Neuronal stem cell (in vitro differentiated cells): ENCODE data around the gene EHHADH.
"Not testable (repeated sequence)": the region's sequence is repeated elsewhere in the genome, so short reads cannot be mapped to it uniquely, and the experiment has no call there.

Experiments
- DNase-seq: peaks from one replicate; pipeline ENCODE4 v3.0.0-alpha.2; 2013; ENCODE audit warnings: low spot score
- H2AFZ ChIP-seq: one replicate; pipeline ENCODE4 v1.6.1; 2013; ENCODE audit warnings: mild to moderate bottlenecking, low read length, inconsistent platforms
- H2AK5ac ChIP-seq: 2 replicates; pipeline ENCODE4 v1.6.1; 2013; ENCODE audit warnings: low read depth, mild to moderate bottlenecking, inconsistent platforms, low read length, moderate library complexity, mixed read lengths
- H2BK120ac ChIP-seq: 2 replicates; pipeline ENCODE4 v1.6.1; 2013; ENCODE audit warnings: low read depth, mild to moderate bottlenecking, inconsistent platforms, low read length, moderate library complexity, mixed read lengths
- H2BK12ac ChIP-seq: one replicate; pipeline ENCODE4 v1.6.1; 2013; ENCODE audit warnings: low read length, inconsistent platforms
- H2BK15ac ChIP-seq: 2 replicates; pipeline ENCODE4 v1.6.1; 2013; ENCODE audit warnings: mild to moderate bottlenecking, low read length, inconsistent platforms, mixed read lengths
- H2BK5ac ChIP-seq: one replicate; pipeline ENCODE4 v1.6.1; 2013; ENCODE audit warnings: inconsistent platforms, mild to moderate bottlenecking, low read length, moderate library complexity
- H3K14ac ChIP-seq: one replicate; pipeline ENCODE4 v1.6.1; 2013; ENCODE audit warnings: low read length, inconsistent platforms
- H3K18ac ChIP-seq: 2 replicates; pipeline ENCODE4 v1.6.1; 2013; ENCODE audit warnings: low read length, inconsistent platforms
- H3K23ac ChIP-seq: 2 replicates; pipeline ENCODE4 v1.6.1; 2013; ENCODE audit warnings: low read depth, mild to moderate bottlenecking, mixed read lengths, low read length, inconsistent platforms; ENCODE audit not compliant: poor library complexity
- H3K27ac ChIP-seq: replicated peaks from 3 replicates; pipeline ENCODE4 v1.5.1; 2013; ENCODE audit warnings: low read length, inconsistent platforms
- H3K27me3 ChIP-seq, 3 experiments: 2 replicates each; pipeline ENCODE4 v1.6.1; 2013; ENCODE audit warnings: low read length in 3 of 3, mild to moderate bottlenecking in 2 of 3, inconsistent platforms in 1 of 3, low read depth in 1 of 3, mixed read lengths in 1 of 3, moderate library complexity in 1 of 3; ENCODE audit not compliant: control insufficient read depth in 3 of 3, insufficient read depth in 3 of 3
- H3K36me3 ChIP-seq, 2 donors: replicated peaks in 1 of 2; 2 replicates each; pipeline ENCODE4 v1.6.1; 2013; ENCODE audit warnings: low read length in 2 of 2; ENCODE audit not compliant: control insufficient read depth in 2 of 2, insufficient read depth in 2 of 2
- H3K4ac ChIP-seq: 2 replicates; pipeline ENCODE4 v1.6.1; 2013; ENCODE audit warnings: inconsistent platforms, mild to moderate bottlenecking, low read length, moderate library complexity
- H3K4me1 ChIP-seq, 2 donors: 1 replicate in 1 of 2; 2 replicates in 1 of 2; pipeline ENCODE4 v1.6.1; 2013; ENCODE audit warnings: low read length in 2 of 2, low read depth in 1 of 2; ENCODE audit not compliant: control insufficient read depth in 2 of 2, insufficient read depth in 1 of 2
- H3K4me2 ChIP-seq: one replicate; pipeline ENCODE4 v1.6.1; 2013; ENCODE audit warnings: mild to moderate bottlenecking, low read length, inconsistent platforms; ENCODE audit not compliant: insufficient read depth, poor library complexity, severe bottlenecking
- H3K4me3 ChIP-seq, 2 donors: 2 replicates each; pipeline ENCODE4 v1.5.1; 2013; ENCODE audit warnings: low read length in 2 of 2, mild to moderate bottlenecking in 2 of 2, inconsistent platforms in 1 of 2, moderate library complexity in 1 of 2
- H3K79me1 ChIP-seq: one replicate; pipeline ENCODE4 v1.6.1; 2013; ENCODE audit warnings: low read depth, mild to moderate bottlenecking, inconsistent platforms, low read length, moderate library complexity
- H3K9ac ChIP-seq: one replicate; pipeline ENCODE4 v1.6.1; 2013; ENCODE audit warnings: mild to moderate bottlenecking, low read depth, low read length, inconsistent platforms; ENCODE audit not compliant: poor library complexity
- H3K9me3 ChIP-seq, 2 donors: replicated peaks in 1 of 2; 2 replicates each; pipeline versions ENCODE3 to v1.6.1; 2013; ENCODE audit warnings: low read length in 2 of 2, mild to moderate bottlenecking in 2 of 2, inconsistent platforms in 1 of 2, low read depth in 1 of 2, mixed read lengths in 1 of 2, moderate library complexity in 1 of 2; ENCODE audit not compliant: control insufficient read depth in 2 of 2, insufficient read depth in 1 of 2
- H4K8ac ChIP-seq: one replicate; pipeline ENCODE4 v1.6.1; 2013; ENCODE audit warnings: low read depth, mild to moderate bottlenecking, inconsistent platforms, low read length, moderate library complexity
- H4K91ac ChIP-seq: one replicate; pipeline ENCODE4 v1.6.1; 2013; ENCODE audit warnings: low read length, low read depth, mild to moderate bottlenecking, inconsistent platforms; ENCODE audit not compliant: poor library complexity
- WGBS, 2 donors: extraction: QIAGEN DNeasy Blood & Tissue Kit; methylation state at CpG; one replicate each; pipeline ENCODE4 v1.1.7; 2013; ENCODE audit warnings: missing lambda C conversion rate in 2 of 2, mixed read lengths in 1 of 2; ENCODE audit not compliant: insufficient read length in 2 of 2, insufficient replicate concordance in 1 of 2; ENCODE audit errors: extremely low coverage in 2 of 2; 5-methylcytosine and 5-hydroxymethylcytosine counted together

EHHADH gene

GRCh38 chr3:185236969-185237368 lies 16.9 kb downstream of the EHHADH start:
- Histone ChIP-seq H3K4me2 (no peak overlapping the region), H3K23ac (no peak overlapping the region), H2BK15ac (no peak overlapping the region), H2AFZ (no peak overlapping the region), H2BK120ac (no peak overlapping the region), H3K4ac (no peak overlapping the region), H3K79me1 (no peaks in the 10 kb centered on the region), H3K9me3 (peaks cover 0 to 7% of the 10 kb centered on the region in 2 donors), H3K4me3 (no peak overlapping the region), H3K9ac (no peak overlapping the region), H3K18ac (no peak overlapping the region), H3K27ac (no peak overlapping the region), H4K91ac (no peak overlapping the region), H2BK12ac (no peak overlapping the region), H2AK5ac (no peak overlapping the region), H3K27me3 (no peaks in the 10 kb centered on the region), H3K14ac (no peak overlapping the region), H3K36me3 (peaks cover 0 to 2% of the 10 kb centered on the region in 2 donors), H3K4me1 (no peaks in the 10 kb centered on the region), H4K8ac (no peak overlapping the region), H2BK5ac (no peak overlapping the region)
- DNase-seq: no peak

GRCh38 chr3:185233328-185233727 lies 20.5 kb downstream of the EHHADH start:
- Histone ChIP-seq H2BK12ac (no peak overlapping the region), H2BK120ac (no peak overlapping the region), H3K18ac (no peak overlapping the region), H3K9me3 (peaks cover 0 to 7% of the 10 kb centered on the region in 2 donors), H3K36me3 (peaks cover 0 to 2% of the 10 kb centered on the region in 2 donors), H3K4me3 (no peak overlapping the region), H3K4ac (no peak overlapping the region), H3K23ac (no peak overlapping the region), H3K9ac (no peak overlapping the region), H4K8ac (no peak overlapping the region), H2AK5ac (no peak overlapping the region), H3K27me3 (no peaks in the 10 kb centered on the region), H3K14ac (no peak overlapping the region), H4K91ac (no peak overlapping the region), H3K4me1 (no peaks in the 10 kb centered on the region), H3K4me2 (no peak overlapping the region), H2BK15ac (no peak overlapping the region), H2BK5ac (no peak overlapping the region), H3K79me1 (no peaks in the 10 kb centered on the region), H3K27ac (no peak overlapping the region), H2AFZ (no peak overlapping the region)
- no peak for DNase-seq
- WGBS, 2 donors: no CpG with 5 or more reads among the region's 2 CpGs

- not testable (repeated sequence) for H3K4me1 ChIP-seq, H3K18ac ChIP-seq, H3K4ac ChIP-seq, H2BK120ac ChIP-seq, H3K9ac ChIP-seq, H3K79me1 ChIP-seq, H3K27me3 ChIP-seq, H3K36me3 ChIP-seq, H3K23ac ChIP-seq, H3K4me3 ChIP-seq, H2AK5ac ChIP-seq, H4K91ac ChIP-seq, H3K9me3 ChIP-seq, H3K27ac ChIP-seq, H3K14ac ChIP-seq, H2AFZ ChIP-seq, H2BK12ac ChIP-seq, H4K8ac ChIP-seq, H2BK15ac ChIP-seq, H2BK5ac ChIP-seq, DNase-seq, H3K4me2 ChIP-seq
- WGBS, 2 donors: no CpG with 5 or more reads among the region's 1 CpG
These were observed 27.3 kb downstream of the EHHADH start for GRCh38 chr3:185226526-185226925.

DNA sequence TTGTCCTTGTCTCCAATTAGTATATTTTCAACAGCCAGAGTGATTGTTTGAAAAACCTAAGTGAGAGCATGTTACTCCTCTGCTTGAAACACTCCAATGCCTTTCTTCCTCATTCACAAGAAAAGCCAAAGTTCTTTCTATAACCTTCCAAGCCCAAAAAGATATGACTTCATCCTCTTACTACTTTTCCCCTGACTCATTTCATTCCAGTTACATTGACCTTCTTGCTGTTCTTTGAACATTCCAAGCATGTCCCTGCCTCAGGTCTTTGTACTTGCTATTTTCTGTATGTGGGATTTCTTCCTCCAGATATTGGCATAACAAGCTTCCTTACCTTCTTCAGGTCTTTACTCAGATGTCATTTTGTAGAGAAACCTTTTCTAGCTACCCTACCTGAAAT lies 28.3 kb downstream of the EHHADH start:
- no peaks in the 10 kb centered on the region for H3K4me1 ChIP-seq
- H3K9ac ChIP-seq: no peak overlapping the region
- H3K9me3 ChIP-seq: no peaks in the 10 kb centered on the region
- no peak for DNase-seq
- no peaks in the 10 kb centered on the region for H3K79me1 ChIP-seq
- H3K4ac ChIP-seq: no peak overlapping the region
- no peak overlapping the region for H4K91ac ChIP-seq
- no peaks in the 10 kb centered on the region for H3K27me3 ChIP-seq
- no peak overlapping the region for H2BK120ac ChIP-seq
- no peak overlapping the region for H2BK12ac ChIP-seq
- no peak overlapping the region for H3K4me2 ChIP-seq
- no peak overlapping the region for H4K8ac ChIP-seq
- no peak overlapping the region for H2AK5ac ChIP-seq
- no peak overlapping the region for H2BK5ac ChIP-seq
- no peak overlapping the region for H3K18ac ChIP-seq
- H3K27ac ChIP-seq: no peak overlapping the region
- H2AFZ ChIP-seq: no peak overlapping the region
- no peaks in the 10 kb centered on the region for H3K36me3 ChIP-seq
- H3K14ac ChIP-seq: no peak overlapping the region
- no peak overlapping the region for H3K4me3 ChIP-seq
- H3K23ac ChIP-seq: no peak overlapping the region
- H2BK15ac ChIP-seq: no peak overlapping the region
